Transverse colon (tissue), 4 donors: ENCODE results near the gene DHRS3.

Source experiments
- POLR2AphosphoS5 ChIP-seq, 3 donors: sonication (generic); formaldehyde crosslinking; IDR thresholded peaks; one replicate each; pipeline ENCODE4 v1.6.1; 2016; ENCODE audit warnings: antibody characterized with exemption in 3 of 3
- TF ChIP-seq, protein P1 (sequence below), 5 experiments: fragments of 200-600 bp in 3 of 5; fragments of 450-650 bp in 2 of 5; sonication (generic) in 3 of 5; IDR thresholded peaks; 1 replicate in 2 of 5; 2 replicates in 3 of 5; pipeline ENCODE4 v1.5.1; 2016 to 2017; ENCODE audit warnings: antibody characterized with exemption in 5 of 5, inconsistent platforms in 3 of 5, mild to moderate bottlenecking in 2 of 5, moderate library complexity in 1 of 5

DNA sequence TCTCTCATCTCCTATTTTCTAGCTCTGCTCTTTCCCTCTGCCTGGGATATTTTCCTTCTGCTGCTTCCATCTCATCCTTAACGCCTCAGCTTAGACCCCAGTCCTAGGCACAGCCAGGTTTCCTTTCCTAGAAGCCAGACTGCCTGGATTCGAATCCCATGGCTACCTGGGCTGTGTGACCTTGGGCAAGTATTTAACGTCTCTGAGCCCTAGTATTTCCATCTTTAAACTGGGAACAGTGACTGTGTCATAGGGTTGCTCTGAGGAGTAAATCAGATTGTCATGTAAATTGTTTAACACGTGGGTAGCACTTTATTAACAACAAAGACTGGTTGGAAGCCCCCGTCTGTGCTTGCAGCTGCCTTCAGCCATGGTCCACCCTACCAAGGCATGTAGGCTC, 18.4 kb downstream of the DHRS3 start:
- TF ChIP-seq, protein P1, sequence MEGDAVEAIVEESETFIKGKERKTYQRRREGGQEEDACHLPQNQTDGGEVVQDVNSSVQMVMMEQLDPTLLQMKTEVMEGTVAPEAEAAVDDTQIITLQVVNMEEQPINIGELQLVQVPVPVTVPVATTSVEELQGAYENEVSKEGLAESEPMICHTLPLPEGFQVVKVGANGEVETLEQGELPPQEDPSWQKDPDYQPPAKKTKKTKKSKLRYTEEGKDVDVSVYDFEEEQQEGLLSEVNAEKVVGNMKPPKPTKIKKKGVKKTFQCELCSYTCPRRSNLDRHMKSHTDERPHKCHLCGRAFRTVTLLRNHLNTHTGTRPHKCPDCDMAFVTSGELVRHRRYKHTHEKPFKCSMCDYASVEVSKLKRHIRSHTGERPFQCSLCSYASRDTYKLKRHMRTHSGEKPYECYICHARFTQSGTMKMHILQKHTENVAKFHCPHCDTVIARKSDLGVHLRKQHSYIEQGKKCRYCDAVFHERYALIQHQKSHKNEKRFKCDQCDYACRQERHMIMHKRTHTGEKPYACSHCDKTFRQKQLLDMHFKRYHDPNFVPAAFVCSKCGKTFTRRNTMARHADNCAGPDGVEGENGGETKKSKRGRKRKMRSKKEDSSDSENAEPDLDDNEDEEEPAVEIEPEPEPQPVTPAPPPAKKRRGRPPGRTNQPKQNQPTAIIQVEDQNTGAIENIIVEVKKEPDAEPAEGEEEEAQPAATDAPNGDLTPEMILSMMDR (IDR thresholded peaks at IDR 0.05): no peak
- TF ChIP-seq POLR2AphosphoS5 (IDR thresholded peaks at IDR 0.05): no peak
